PFSK-1 (cell line): ENCODE results near the gene ARHGAP18.

Source experiments
- POLR2AphosphoS5 ChIP-seq: IDR thresholded peaks from 2 replicates; pipeline ENCODE4 v1.6.1; 2012; ENCODE audit warnings: low read depth, mild to moderate bottlenecking, control low read depth, low read length, moderate library complexity
- TF ChIP-seq, protein P1 (sequence below), 2 experiments: IDR thresholded peaks; 2 replicates each; pipeline versions ENCODE4 v1.6.1 to v1.8.0; 2011 to 2012; ENCODE audit warnings: low read depth in 2 of 2, low read length in 2 of 2, control low read depth in 1 of 2, inconsistent platforms in 1 of 2, mild to moderate bottlenecking in 1 of 2, moderate library complexity in 1 of 2; ENCODE audit not compliant: insufficient read depth in 1 of 2

GRCh38 chr6:129644567-129645015, 65.4 kb downstream of the ARHGAP18 start:
- no peak for TF ChIP-seq POLR2AphosphoS5
- TF ChIP-seq, protein P1, sequence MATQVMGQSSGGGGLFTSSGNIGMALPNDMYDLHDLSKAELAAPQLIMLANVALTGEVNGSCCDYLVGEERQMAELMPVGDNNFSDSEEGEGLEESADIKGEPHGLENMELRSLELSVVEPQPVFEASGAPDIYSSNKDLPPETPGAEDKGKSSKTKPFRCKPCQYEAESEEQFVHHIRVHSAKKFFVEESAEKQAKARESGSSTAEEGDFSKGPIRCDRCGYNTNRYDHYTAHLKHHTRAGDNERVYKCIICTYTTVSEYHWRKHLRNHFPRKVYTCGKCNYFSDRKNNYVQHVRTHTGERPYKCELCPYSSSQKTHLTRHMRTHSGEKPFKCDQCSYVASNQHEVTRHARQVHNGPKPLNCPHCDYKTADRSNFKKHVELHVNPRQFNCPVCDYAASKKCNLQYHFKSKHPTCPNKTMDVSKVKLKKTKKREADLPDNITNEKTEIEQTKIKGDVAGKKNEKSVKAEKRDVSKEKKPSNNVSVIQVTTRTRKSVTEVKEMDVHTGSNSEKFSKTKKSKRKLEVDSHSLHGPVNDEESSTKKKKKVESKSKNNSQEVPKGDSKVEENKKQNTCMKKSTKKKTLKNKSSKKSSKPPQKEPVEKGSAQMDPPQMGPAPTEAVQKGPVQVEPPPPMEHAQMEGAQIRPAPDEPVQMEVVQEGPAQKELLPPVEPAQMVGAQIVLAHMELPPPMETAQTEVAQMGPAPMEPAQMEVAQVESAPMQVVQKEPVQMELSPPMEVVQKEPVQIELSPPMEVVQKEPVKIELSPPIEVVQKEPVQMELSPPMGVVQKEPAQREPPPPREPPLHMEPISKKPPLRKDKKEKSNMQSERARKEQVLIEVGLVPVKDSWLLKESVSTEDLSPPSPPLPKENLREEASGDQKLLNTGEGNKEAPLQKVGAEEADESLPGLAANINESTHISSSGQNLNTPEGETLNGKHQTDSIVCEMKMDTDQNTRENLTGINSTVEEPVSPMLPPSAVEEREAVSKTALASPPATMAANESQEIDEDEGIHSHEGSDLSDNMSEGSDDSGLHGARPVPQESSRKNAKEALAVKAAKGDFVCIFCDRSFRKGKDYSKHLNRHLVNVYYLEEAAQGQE (IDR thresholded peaks at IDR 0.05; ENCODE audit: insufficient read depth in 1 of 2, low read depth in 2 of 2, low read length in 2 of 2) = no peak
